K562 (cell line): ENCODE measurements around the gene P3H1. TPM values are rescaled to one million over a fixed set of nuclear protein-coding genes. Genes with fewer than 3 reads are reported as not detected.

ENCODE experiments used
- ATAC-seq: fragments of 200-7000 bp; cut with Tn5 transposase; 3 replicates; pipeline ENCODE4 v1.9.1; 2020; ENCODE audit warnings: moderate library complexity
- BruUV-seq: library from RNA; stranded (reverse); fragments of 400-500 nt; replicated peaks from 2 replicates; lab custom pipeline; 2021; lab: Mats Ljungman, UMichigan
- CTCF ChIA-PET: fragments of 300-600 bp; formaldehyde crosslinking; extraction: SDS; loops from one replicate; lab custom pipeline; 2021; ENCODE audit warnings: low intra/inter-chr PET ratio; lab: Yijun Ruan, JAX
- POLR2A ChIA-PET: fragments of 300-600, 350-650 bp; sonication (Branson Sonifier 250); formaldehyde crosslinking; extraction: SDS; loops from one replicate; lab custom pipeline; 2021; ENCODE audit warnings: antibody characterized with exemption, inconsistent platforms; lab: Yijun Ruan, JAX
- DNase-seq, 4 experiments: peaks; one replicate each; pipeline versions ENCODE4 v3.0.0 to v3.0.0-alpha.2; 2011 to 2018; ENCODE audit warnings: low spot score in 3 of 4, mixed read lengths in 3 of 4; ENCODE audit errors: extremely low read depth in 1 of 4
- FAIRE-seq: peaks from 2 replicates; lab custom pipeline; 2011; peaks lifted over from hg19 to GRCh38; lab: Jason Lieb, UNC
- H2AFZ ChIP-seq: 2 replicates; pipeline ENCODE4 v1.6.0; 2011; ENCODE audit warnings: low read depth, low read length, control low read depth, inconsistent platforms
- H3K27ac ChIP-seq: fragments of 200-600 bp; 3 replicates; pipeline ENCODE4 v1.8.0; 2011; ENCODE audit warnings: low read depth, mild to moderate bottlenecking, control low read depth, inconsistent platforms, low read length, moderate library complexity, mixed read lengths; ENCODE audit errors: extremely low read depth
- H3K27me3 ChIP-seq, 2 experiments: fragments of 300-600 bp in 1 of 2; 2 replicates in 1 of 2; 3 replicates in 1 of 2; pipeline versions ENCODE4 v1.6.0 to v1.8.0; 2011; ENCODE audit warnings: inconsistent platforms in 2 of 2, low read length in 2 of 2, mild to moderate bottlenecking in 1 of 2, mixed read lengths in 1 of 2, moderate library complexity in 1 of 2; ENCODE audit not compliant: control insufficient read depth in 2 of 2, insufficient read depth in 2 of 2
- H3K36me3 ChIP-seq: fragments of 300-600 bp; 3 replicates; pipeline ENCODE4 v1.8.0; 2011; ENCODE audit warnings: mild to moderate bottlenecking, low read length, inconsistent platforms; ENCODE audit not compliant: control insufficient read depth, insufficient read depth
- H3K4me1 ChIP-seq, 2 experiments: fragments of 200-600 bp in 1 of 2; replicated peaks in 1 of 2; 2 replicates in 1 of 2; 3 replicates in 1 of 2; pipeline versions ENCODE4 v1.5.1 to v1.8.0; 2011; ENCODE audit warnings: inconsistent platforms in 2 of 2, low read length in 2 of 2, mild to moderate bottlenecking in 1 of 2, mixed read lengths in 1 of 2, moderate library complexity in 1 of 2; ENCODE audit not compliant: control insufficient read depth in 2 of 2, insufficient read depth in 2 of 2
- H3K4me2 ChIP-seq: 2 replicates; pipeline ENCODE4 v1.6.1; 2011; ENCODE audit warnings: low read length, control low read depth, inconsistent platforms, mixed read lengths; ENCODE audit not compliant: insufficient read depth
- H3K4me3 ChIP-seq: fragments of 200-600 bp; sonication (generic), shearing (Covaris generic); 2 replicates; pipeline ENCODE4 v1.5.1; 2016; ENCODE audit warnings: control low read depth, inconsistent platforms
- H3K79me2 ChIP-seq: fragments of 200-600 bp; 3 replicates; pipeline ENCODE4 v1.8.0; 2011; ENCODE audit warnings: low read length, inconsistent platforms; ENCODE audit not compliant: control insufficient read depth, insufficient read depth
- H3K9ac ChIP-seq, 2 experiments: 2 replicates each; pipeline versions ENCODE4 v1.6.0 to v1.6.1; 2011; ENCODE audit warnings: low read depth in 2 of 2, low read length in 2 of 2, control low read depth in 1 of 2, inconsistent platforms in 1 of 2, mild to moderate bottlenecking in 1 of 2, mixed read lengths in 1 of 2; ENCODE audit not compliant: insufficient read depth in 1 of 2
- H3K9me1 ChIP-seq: one replicate; pipeline ENCODE4 v1.6.0; 2011; ENCODE audit warnings: inconsistent platforms, mild to moderate bottlenecking, low read length, moderate library complexity; ENCODE audit not compliant: control insufficient read depth, insufficient read depth
- H3K9me3 ChIP-seq: replicated peaks from 2 replicates; pipeline ENCODE4 v1.5.1; 2011; ENCODE audit warnings: low read depth, low read length, inconsistent platforms; ENCODE audit not compliant: control insufficient read depth, insufficient read depth
- H4K20me1 ChIP-seq: replicated peaks from 2 replicates; pipeline ENCODE4 v1.6.1; 2011; ENCODE audit warnings: low read length, inconsistent platforms, mixed read lengths; ENCODE audit not compliant: control insufficient read depth, insufficient read depth
- BDP1 ChIP-seq: IDR thresholded peaks from 3 replicates; pipeline ENCODE4 v1.6.1; 2011; ENCODE audit not compliant: insufficient read length, insufficient read depth
- C11orf30 ChIP-seq: fragments of 450-650 bp; IDR thresholded peaks from 2 replicates; pipeline ENCODE4 v1.6.1; 2016; ENCODE audit warnings: low read depth, mild to moderate bottlenecking
- CEBPB ChIP-seq: fragments of 450-650 bp; IDR thresholded peaks from 2 replicates; pipeline ENCODE4 v1.6.1; 2016; ENCODE audit warnings: missing genetic modification characterization, missing compliant biosample characterization
- CTBP1 ChIP-seq: fragments of 450-650 bp; IDR thresholded peaks from 2 replicates; pipeline ENCODE4 v1.6.1; 2016; ENCODE audit warnings: borderline replicate concordance
- HMGN3 ChIP-seq: IDR thresholded peaks from 2 replicates; pipeline ENCODE4 v1.6.1; 2011; ENCODE audit warnings: borderline replicate concordance, low read depth, mild to moderate bottlenecking, mixed read lengths, low read length; ENCODE audit not compliant: insufficient read length; ENCODE audit errors: extremely low read depth
- ILF3 ChIP-seq: fragments of 450-650 bp; IDR thresholded peaks from 2 replicates; pipeline ENCODE4 v1.6.1; 2018; ENCODE audit warnings: antibody characterized with exemption, mild to moderate bottlenecking, moderate library complexity, borderline replicate concordance
- NCOR1 ChIP-seq: fragments of 450-650 bp; IDR thresholded peaks from 2 replicates; pipeline ENCODE4 v1.6.1; 2016; ENCODE audit warnings: mild to moderate bottlenecking, moderate library complexity
- RB1 ChIP-seq: fragments of 450-650 bp; IDR thresholded peaks from 2 replicates; pipeline ENCODE4 v1.6.1; 2017; ENCODE audit warnings: low read depth, mild to moderate bottlenecking
- SAFB ChIP-seq: fragments of 200-400 bp; formaldehyde crosslinking; IDR thresholded peaks from 2 replicates; pipeline ENCODE4 v1.6.1; 2017; ENCODE audit warnings: low read depth, low read length, borderline replicate concordance
- SUPT5H ChIP-seq: fragments of 450-650 bp; IDR thresholded peaks from 2 replicates; pipeline ENCODE4 v1.6.1; 2016
- TAF7 ChIP-seq: fragments of 450-650 bp; IDR thresholded peaks from 2 replicates; pipeline ENCODE4 v1.6.1; 2016; ENCODE audit warnings: missing genetic modification characterization, missing compliant biosample characterization
- TARDBP ChIP-seq: fragments of 450-650 bp; IDR thresholded peaks from 2 replicates; pipeline ENCODE4 v1.6.1; 2016
- ZFP1 ChIP-seq: fragments of 450-650 bp; formaldehyde crosslinking; IDR thresholded peaks from 2 replicates; pipeline ENCODE4 v1.4.0; 2020; ENCODE audit warnings: mild to moderate bottlenecking, mixed read lengths
- ZNF699 ChIP-seq: fragments of 250-450 bp; sonication (Bioruptor Pico); IDR thresholded peaks from 2 replicates; pipeline ENCODE4 v1.8.0; 2021; ENCODE audit warnings: mild to moderate bottlenecking, moderate library complexity; ENCODE audit not compliant: insufficient replicate concordance
- ZSCAN32 ChIP-seq: fragments of 450-650 bp; formaldehyde crosslinking; IDR thresholded peaks from 2 replicates; pipeline ENCODE4 v1.4.0; 2020; ENCODE audit warnings: mild to moderate bottlenecking, moderate library complexity
- WGBS: fragments of 100-300 bp; shearing (Covaris generic); methylation state at CpG from one replicate; pipeline ENCODE4 v1.1.6; 2016; ENCODE audit warnings: low coverage, mixed read lengths; ENCODE audit not compliant: insufficient coverage; ENCODE audit errors: missing lambda C conversion rate; 5-methylcytosine and 5-hydroxymethylcytosine counted together
- in situ Hi-C: fragments of 300-500 bp; cut with MboI; formaldehyde crosslinking; loops from 4 replicates; pipeline ENCODE4 v1.15.0; 2018; ENCODE audit warnings: inconsistent platforms, mixed read lengths
- intact Hi-C: fragments of 100-400 bp; cut with micrococcal nuclease; formaldehyde crosslinking; loops from 2 replicates; pipeline ENCODE4 v1.14.2; 2022
- polyA plus RNA-seq, 8 experiments: library from polyadenylated mRNA; depleted of rRNA in 4 of 8; stranded (reverse) in 5 of 8; unstranded in 3 of 8; fragments of >200 nt; fragmentation: Nextera tagmentation in 2 of 8; fragmentation: Illumina TruSeq in 1 of 8; extraction: Ambion mirVana in 2 of 8; extraction: Trizol in 1 of 8; gene quantifications; 2 replicates each; pipeline versions ENCODE4 v1.2.1 to v1.2.3, GENCODE V29; 2011 to 2014; ENCODE audit warnings: inconsistent platforms in 1 of 8, missing spikeins in 1 of 8
- total RNA-seq, 7 experiments: library from RNA; depleted of rRNA in 6 of 7; stranded (reverse); fragments of >200 nt in 6 of 7; fragmentation: Illumina TruSeq in 2 of 7; extraction: Trizol in 2 of 7; gene quantifications; 2 replicates each; pipeline versions ENCODE4 v1.2.1 to v1.2.3, GENCODE V29; 2011 to 2021; ENCODE audit warnings: low replicate concordance in 1 of 7
- TF ChIP-seq, protein P1 (sequence below): fragments of 450-650 bp; IDR thresholded peaks from 2 replicates; pipeline ENCODE4 v1.6.1; 2017; ENCODE audit warnings: antibody characterized with exemption, mild to moderate bottlenecking
- TF ChIP-seq, protein P2 (sequence below): sonication (generic); IDR thresholded peaks from 2 replicates; pipeline ENCODE4 v1.6.1; 2016

Gene P3H1
- total and polyA plus RNA-seq, 9 of the 15 experiments (the other 6 are each of a cell fraction or from before 2014, with no cell fraction given): 1.7 to 81.7 (median 45.7) TPM

DNA sequence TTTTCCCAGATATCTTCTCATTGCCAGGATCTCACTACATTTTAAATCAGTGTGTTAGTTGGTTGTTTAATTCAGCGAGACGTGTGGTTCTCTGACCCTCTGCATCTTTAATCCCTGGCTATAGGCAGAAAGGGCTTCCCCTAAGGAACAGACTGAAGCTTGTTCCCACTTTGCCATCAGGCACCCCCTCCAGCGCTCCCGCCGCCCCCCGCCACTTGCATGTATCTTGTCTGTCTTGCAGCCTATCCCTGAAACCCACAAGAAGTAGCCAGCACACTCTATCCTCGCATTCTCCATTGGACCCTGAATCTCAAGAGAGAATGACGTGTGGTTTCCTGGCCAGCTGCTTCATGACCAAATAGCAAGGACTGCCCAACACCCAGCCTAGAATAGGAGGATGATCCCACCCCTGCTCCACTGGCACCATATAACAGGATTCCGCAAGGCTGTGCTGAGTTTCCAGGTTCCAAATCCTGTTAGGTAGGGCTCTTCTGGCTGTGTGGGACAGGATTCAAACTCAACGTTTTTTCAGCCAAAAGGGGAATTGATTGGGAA lies 34.6 kb downstream of the P3H1 start:
- H3K27ac ChIP-seq: no peak overlapping the region
- H3K27me3 ChIP-seq: peaks cover 2 to 24% of the 10 kb centered on the region in 2 experiments; a peak in 3 of 5 replicates
- H3K9me3 ChIP-seq: no peaks in the 10 kb centered on the region
- TF ChIP-seq BDP1 (no peak), ZSCAN32 (CRISPR knock-in tag) (no peak), SAFB (no peak), RB1 (no peak), CTBP1 (no peak), NCOR1 (no peak), ILF3 (no peak), SUPT5H (no peak), ZFP1 (CRISPR knock-in tag) (no peak), TARDBP (no peak), ZNF699 (CRISPR knock-in tag) (no peak), TAF7 (tag) (no peak), C11orf30 (no peak), HMGN3 (no peak), CEBPB (tag) (no peak)
- TF ChIP-seq, protein P1, sequence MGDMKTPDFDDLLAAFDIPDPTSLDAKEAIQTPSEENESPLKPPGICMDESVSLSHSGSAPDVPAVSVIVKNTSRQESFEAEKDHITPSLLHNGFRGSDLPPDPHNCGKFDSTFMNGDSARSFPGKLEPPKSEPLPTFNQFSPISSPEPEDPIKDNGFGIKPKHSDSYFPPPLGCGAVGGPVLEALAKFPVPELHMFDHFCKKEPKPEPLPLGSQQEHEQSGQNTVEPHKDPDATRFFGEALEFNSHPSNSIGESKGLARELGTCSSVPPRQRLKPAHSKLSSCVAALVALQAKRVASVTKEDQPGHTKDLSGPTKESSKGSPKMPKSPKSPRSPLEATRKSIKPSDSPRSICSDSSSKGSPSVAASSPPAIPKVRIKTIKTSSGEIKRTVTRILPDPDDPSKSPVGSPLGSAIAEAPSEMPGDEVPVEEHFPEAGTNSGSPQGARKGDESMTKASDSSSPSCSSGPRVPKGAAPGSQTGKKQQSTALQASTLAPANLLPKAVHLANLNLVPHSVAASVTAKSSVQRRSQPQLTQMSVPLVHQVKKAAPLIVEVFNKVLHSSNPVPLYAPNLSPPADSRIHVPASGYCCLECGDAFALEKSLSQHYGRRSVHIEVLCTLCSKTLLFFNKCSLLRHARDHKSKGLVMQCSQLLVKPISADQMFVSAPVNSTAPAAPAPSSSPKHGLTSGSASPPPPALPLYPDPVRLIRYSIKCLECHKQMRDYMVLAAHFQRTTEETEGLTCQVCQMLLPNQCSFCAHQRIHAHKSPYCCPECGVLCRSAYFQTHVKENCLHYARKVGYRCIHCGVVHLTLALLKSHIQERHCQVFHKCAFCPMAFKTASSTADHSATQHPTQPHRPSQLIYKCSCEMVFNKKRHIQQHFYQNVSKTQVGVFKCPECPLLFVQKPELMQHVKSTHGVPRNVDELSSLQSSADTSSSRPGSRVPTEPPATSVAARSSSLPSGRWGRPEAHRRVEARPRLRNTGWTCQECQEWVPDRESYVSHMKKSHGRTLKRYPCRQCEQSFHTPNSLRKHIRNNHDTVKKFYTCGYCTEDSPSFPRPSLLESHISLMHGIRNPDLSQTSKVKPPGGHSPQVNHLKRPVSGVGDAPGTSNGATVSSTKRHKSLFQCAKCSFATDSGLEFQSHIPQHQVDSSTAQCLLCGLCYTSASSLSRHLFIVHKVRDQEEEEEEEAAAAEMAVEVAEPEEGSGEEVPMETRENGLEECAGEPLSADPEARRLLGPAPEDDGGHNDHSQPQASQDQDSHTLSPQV: no peak
- TF ChIP-seq, protein P2, sequence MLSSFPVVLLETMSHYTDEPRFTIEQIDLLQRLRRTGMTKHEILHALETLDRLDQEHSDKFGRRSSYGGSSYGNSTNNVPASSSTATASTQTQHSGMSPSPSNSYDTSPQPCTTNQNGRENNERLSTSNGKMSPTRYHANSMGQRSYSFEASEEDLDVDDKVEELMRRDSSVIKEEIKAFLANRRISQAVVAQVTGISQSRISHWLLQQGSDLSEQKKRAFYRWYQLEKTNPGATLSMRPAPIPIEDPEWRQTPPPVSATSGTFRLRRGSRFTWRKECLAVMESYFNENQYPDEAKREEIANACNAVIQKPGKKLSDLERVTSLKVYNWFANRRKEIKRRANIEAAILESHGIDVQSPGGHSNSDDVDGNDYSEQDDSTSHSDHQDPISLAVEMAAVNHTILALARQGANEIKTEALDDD: no peak
- H3K79me2 ChIP-seq: no peaks in the 10 kb centered on the region
- peaks cover 0 to 18% of the 10 kb centered on the region in 2 experiments; a peak in 3 of 5 replicates for H3K4me1 ChIP-seq
- ChIA-PET POLR2A (interaction anchor here (0.6 kb wide), 1 partner anchor 45 kb away, joined by 3 read pairs; no protein-coding TSS in a partner anchor), CTCF (interaction anchor here (0.6 to 0.7 kb wide), 2 partner anchors 22 to 346 kb away, joined by 3 to 4 read pairs; no protein-coding TSS in a partner anchor)
- H4K20me1 ChIP-seq: no peaks in the 10 kb centered on the region
- no peaks in the 10 kb centered on the region for H3K36me3 ChIP-seq
- DNase-seq: no peak
- H3K9me1 ChIP-seq: peaks cover 5% of the 10 kb centered on the region
- no peak overlapping the region for H3K4me3 ChIP-seq
- no peak for ATAC-seq
- no peak overlapping the region for H2AFZ ChIP-seq
- WGBS: 15% methylated on average over 10 of the region's 10 CpGs
- in situ Hi-C loops (loop anchor here (5.0 to 25.0 kb wide), 2 partner anchors 145 to 590 kb away; no protein-coding TSS in a partner anchor), intact Hi-C loops (loop anchor here (5.0 to 10.0 kb wide), 3 partner anchors 220 to 587 kb away; no protein-coding TSS in a partner anchor)
- no peak overlapping the region for H3K9ac ChIP-seq
- no peak for FAIRE-seq
- H3K4me2 ChIP-seq: no peak overlapping the region
- no TSS peak for BruUV-seq
